H1 (cell line): ENCODE data around the gene LMAN1. TPM values are rescaled to one million over a fixed set of nuclear protein-coding genes. Genes with fewer than 3 reads are reported as not detected.

Source experiments
- CREB1 ChIP-seq: IDR thresholded peaks from 2 replicates; pipeline ENCODE4 v1.6.1; 2012; ENCODE audit warnings: inconsistent platforms
- EGR1 ChIP-seq: IDR thresholded peaks from 2 replicates; pipeline ENCODE4 v1.6.1; 2011; ENCODE audit warnings: low read depth, low read length, borderline replicate concordance
- HDAC2 ChIP-seq, 2 experiments: fragments of 300-600 bp in 1 of 2; sonication (generic) in 1 of 2; IDR thresholded peaks; 2 replicates each; pipeline ENCODE4 v1.6.1; 2011 to 2012; ENCODE audit warnings: low read depth in 2 of 2, low read length in 2 of 2, mild to moderate bottlenecking in 2 of 2, moderate library complexity in 2 of 2, borderline replicate concordance in 1 of 2, inconsistent platforms in 1 of 2
- KDM4A ChIP-seq: IDR thresholded peaks from one replicate; pipeline ENCODE4 v1.7.1; 2012; ENCODE audit warnings: low read depth, mild to moderate bottlenecking, moderate library complexity, low read length, inconsistent platforms; ENCODE audit not compliant: severe bottlenecking
- RNF2 ChIP-seq: fragments of 200-900, 300-1000 bp; sonication (generic); IDR thresholded peaks from 2 replicates; pipeline ENCODE4 v1.7.1; 2016; ENCODE audit warnings: borderline replicate concordance, low read depth, mild to moderate bottlenecking, antibody characterized with exemption, low read length; ENCODE audit not compliant: poor library complexity, severe bottlenecking; ENCODE audit errors: missing control alignments
- polyA plus RNA-seq, 7 experiments: library from polyadenylated mRNA; depleted of rRNA in 3 of 7; stranded (reverse) in 5 of 7; unstranded in 2 of 7; fragments of >200 nt in 5 of 7; fragments of 200-250 nt in 2 of 7; gene quantifications; 1 replicate in 5 of 7; 2 replicates in 1 of 7; 4 replicates in 1 of 7; pipeline versions ENCODE4 v1.2.1 to v1.2.3, GENCODE V29; 2011 to 2013; ENCODE audit warnings: missing spikeins in 2 of 7, mixed read lengths in 2 of 7
- total RNA-seq: library from RNA; stranded (reverse); fragmentation: NEBNext Ultra II Directional; extraction: Animal tissue kit (Norgen Biotek cat#: 25700); gene quantifications from 2 replicates; pipeline ENCODE4 v1.2.1, GENCODE V29; 2021

The LMAN1 gene
- total and polyA plus RNA-seq, 2 of the 8 experiments (the other 6 are each of a cell fraction or from before 2014, with no cell fraction given): 20.3 to 73.6 TPM

DNA sequence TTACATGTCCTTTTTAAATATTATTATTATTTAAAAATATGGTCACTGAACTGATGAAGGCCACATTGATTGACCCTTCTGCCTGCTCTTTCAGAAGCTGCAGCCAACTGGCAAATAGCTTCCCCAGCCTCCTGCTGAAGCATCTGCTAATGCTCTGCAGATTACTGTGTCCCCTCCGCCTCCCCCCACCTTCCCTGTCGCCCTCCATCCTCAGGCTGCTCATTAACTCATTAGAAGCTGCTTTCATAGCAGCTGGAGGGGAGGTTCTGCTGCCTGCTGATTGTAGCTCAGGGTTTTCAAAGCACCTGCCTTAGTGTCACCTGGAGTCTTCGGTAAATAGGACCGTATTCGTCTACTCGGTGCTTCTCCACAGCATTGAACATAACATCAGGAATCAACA, 24.8 kb upstream of the LMAN1 start (continued):
- no peak for TF ChIP-seq HDAC2 (IDR thresholded peaks at IDR 0.05; ENCODE audit: borderline replicate concordance in 1 of 2, low read depth in 2 of 2, low read length in 2 of 2)
- TF ChIP-seq RNF2: no peak
- TF ChIP-seq KDM4A: no peak
- no peak for TF ChIP-seq CREB1
- TF ChIP-seq EGR1: no peak
